H1 (cell line): ENCODE data around the gene CXCL16. TPM values are rescaled to one million over a fixed set of nuclear protein-coding genes. Genes with fewer than 3 reads are reported as not detected.

Experiments used
- CTCF ChIA-PET: fragments of 300-600 bp; sonication (Branson Sonifier 250); formaldehyde crosslinking; loops from one replicate; lab custom pipeline; 2021; ENCODE audit not compliant: partially characterized antibody; lab: Charles Lee
- POLR2A ChIA-PET: fragments of 300-600 bp; sonication (Branson Sonifier 250); formaldehyde crosslinking; loops from one replicate; lab custom pipeline; 2021; ENCODE audit warnings: inconsistent platforms; ENCODE audit not compliant: partially characterized antibody; lab: Charles Lee
- DNase-seq, 2 experiments: peaks; one replicate each; pipeline versions ENCODE4 v3.0.0 to v3.0.0-alpha.2; 2010 to 2022; ENCODE audit warnings: low spot score in 2 of 2, low read depth in 1 of 2, mixed read lengths in 1 of 2
- FAIRE-seq: peaks from 2 replicates; lab custom pipeline; 2011; peaks lifted over from hg19 to GRCh38; lab: Jason Lieb, UNC
- H2AFZ ChIP-seq: 2 replicates; pipeline ENCODE4 v1.8.1; 2012; ENCODE audit warnings: low read length, inconsistent platforms
- H2AK5ac ChIP-seq: 2 replicates; pipeline ENCODE4 v1.6.1; 2013; ENCODE audit warnings: low read depth, low read length
- H2BK120ac ChIP-seq: replicated peaks from 2 replicates; pipeline ENCODE3; 2013; ENCODE audit warnings: low read depth, low read length, inconsistent platforms
- H2BK12ac ChIP-seq: 2 replicates; pipeline ENCODE4 v1.6.1; 2013; ENCODE audit warnings: low read depth, low read length
- H2BK15ac ChIP-seq: 2 replicates; pipeline ENCODE4 v1.6.1; 2013; ENCODE audit warnings: low read length
- H2BK20ac ChIP-seq: 2 replicates; pipeline ENCODE4 v1.6.1; 2013; ENCODE audit warnings: low read length
- H2BK5ac ChIP-seq: 2 replicates; pipeline ENCODE4 v1.6.1; 2013; ENCODE audit warnings: low read depth, low read length
- H3K14ac ChIP-seq: 2 replicates; pipeline ENCODE4 v1.6.1; 2013; ENCODE audit warnings: inconsistent platforms; ENCODE audit not compliant: insufficient read length
- H3K18ac ChIP-seq: 2 replicates; pipeline ENCODE4 v1.6.1; 2013; ENCODE audit warnings: low read length; ENCODE audit errors: extremely low read depth
- H3K23ac ChIP-seq: 2 replicates; pipeline ENCODE4 v1.6.1; 2013; ENCODE audit warnings: inconsistent platforms; ENCODE audit not compliant: insufficient read length
- H3K23me2 ChIP-seq: 2 replicates; pipeline ENCODE4 v1.6.1; 2013; ENCODE audit warnings: low read depth, low read length
- H3K27ac ChIP-seq: 2 replicates; pipeline ENCODE4 v1.6.1; 2011; ENCODE audit warnings: low read depth, low read length, inconsistent platforms
- H3K27me3 ChIP-seq, 4 experiments: replicated peaks in 1 of 4; 1 replicate in 1 of 4; 2 replicates in 3 of 4; pipeline versions ENCODE4 v1.6.1 to v1.8.1; 2011 to 2013; ENCODE audit warnings: low read length in 3 of 4, mild to moderate bottlenecking in 3 of 4, inconsistent platforms in 2 of 4, mixed read lengths in 2 of 4, moderate library complexity in 1 of 4; ENCODE audit not compliant: control insufficient read depth in 3 of 4, insufficient read depth in 3 of 4; ENCODE audit errors: extremely low read depth in 1 of 4
- H3K36me3 ChIP-seq, 4 experiments: 2 replicates each; pipeline versions ENCODE4 v1.6.1 to v1.8.1; 2011 to 2013; ENCODE audit warnings: mild to moderate bottlenecking in 4 of 4, low read length in 3 of 4, moderate library complexity in 2 of 4, control low read depth in 1 of 4, inconsistent platforms in 1 of 4; ENCODE audit not compliant: insufficient read depth in 4 of 4, control insufficient read depth in 2 of 4
- H3K4ac ChIP-seq: replicated peaks from 2 replicates; pipeline ENCODE3; 2013; ENCODE audit warnings: low read length, low read depth, mixed read lengths, inconsistent platforms; ENCODE audit not compliant: insufficient read length
- H3K4me1 ChIP-seq, 4 experiments: replicated peaks in 1 of 4; 1 replicate in 1 of 4; 2 replicates in 3 of 4; pipeline versions ENCODE4 v1.6.1 to v1.8.1; 2011 to 2013; ENCODE audit warnings: low read length in 3 of 4, inconsistent platforms in 2 of 4, mixed read lengths in 1 of 4; ENCODE audit not compliant: insufficient read depth in 4 of 4, control insufficient read depth in 3 of 4
- H3K4me2 ChIP-seq, 2 experiments: 2 replicates each; pipeline versions ENCODE4 v1.6.1 to v1.8.1; 2011 to 2013; ENCODE audit warnings: low read depth in 2 of 2, low read length in 2 of 2, control low read depth in 1 of 2, inconsistent platforms in 1 of 2, mild to moderate bottlenecking in 1 of 2; ENCODE audit not compliant: insufficient read depth in 1 of 2
- H3K4me3 ChIP-seq, 4 experiments: fragments of 200-600, 300-600 bp in 1 of 4; sonication (generic), shearing (Covaris generic), sonication (Bioruptor Twin) in 1 of 4; 2 replicates each; pipeline versions ENCODE4 v1.5.1 to v1.8.1; 2011 to 2016; ENCODE audit warnings: low read length in 4 of 4, low read depth in 3 of 4, control low read depth in 2 of 4, inconsistent platforms in 2 of 4, mild to moderate bottlenecking in 2 of 4, mixed read lengths in 1 of 4, moderate library complexity in 1 of 4; ENCODE audit not compliant: insufficient read depth in 2 of 4; ENCODE audit errors: extremely low read depth in 1 of 4
- H3K56ac ChIP-seq: replicated peaks from 2 replicates; pipeline ENCODE3; 2013; ENCODE audit warnings: low read depth, mild to moderate bottlenecking, mixed read lengths, low read length, inconsistent platforms; ENCODE audit not compliant: insufficient read length
- H3K79me1 ChIP-seq: 2 replicates; pipeline ENCODE4 v1.6.1; 2013; ENCODE audit warnings: low read depth, low read length, control low read depth
- H3K79me2 ChIP-seq, 2 experiments: 2 replicates each; pipeline versions ENCODE4 v1.6.1 to v1.8.1; 2012 to 2013; ENCODE audit warnings: low read length in 2 of 2, mild to moderate bottlenecking in 2 of 2, inconsistent platforms in 1 of 2; ENCODE audit not compliant: insufficient read depth in 2 of 2, control insufficient read depth in 1 of 2
- H3K9ac ChIP-seq, 4 experiments: replicated peaks in 1 of 4; 1 replicate in 1 of 4; 2 replicates in 3 of 4; pipeline versions ENCODE4 v1.6.1 to v1.8.1; 2011 to 2013; ENCODE audit warnings: low read depth in 3 of 4, low read length in 3 of 4, control low read depth in 2 of 4, mild to moderate bottlenecking in 2 of 4, moderate library complexity in 2 of 4, inconsistent platforms in 1 of 4; ENCODE audit errors: extremely low read depth in 1 of 4
- H3K9me3 ChIP-seq, 2 experiments: 2 replicates each; pipeline versions ENCODE4 v1.6.1 to v1.8.1; 2012 to 2013; ENCODE audit warnings: mild to moderate bottlenecking in 2 of 2, moderate library complexity in 2 of 2, control low read depth in 1 of 2, inconsistent platforms in 1 of 2, low read depth in 1 of 2, low read length in 1 of 2, mixed read lengths in 1 of 2; ENCODE audit not compliant: insufficient read depth in 2 of 2
- H4K20me1 ChIP-seq, 2 experiments: replicated peaks in 1 of 2; 2 replicates each; pipeline versions ENCODE3 to v1.8.1; 2011 to 2013; ENCODE audit warnings: inconsistent platforms in 2 of 2, low read length in 2 of 2, mild to moderate bottlenecking in 1 of 2; ENCODE audit not compliant: insufficient read depth in 2 of 2, control insufficient read depth in 1 of 2
- H4K5ac ChIP-seq: 2 replicates; pipeline ENCODE4 v1.6.1; 2013; ENCODE audit warnings: low read length, low read depth, mixed read lengths, inconsistent platforms; ENCODE audit not compliant: insufficient read length
- H4K8ac ChIP-seq: 2 replicates; pipeline ENCODE4 v1.8.0; 2013; ENCODE audit warnings: mild to moderate bottlenecking, moderate library complexity, low read length, inconsistent platforms; ENCODE audit not compliant: insufficient read depth; ENCODE audit errors: extremely low read depth
- H4K91ac ChIP-seq: replicated peaks from 2 replicates; pipeline ENCODE3; 2013; ENCODE audit warnings: low read length, mixed read lengths, inconsistent platforms; ENCODE audit not compliant: insufficient read length
- BACH1 ChIP-seq: IDR thresholded peaks from 2 replicates; pipeline ENCODE4 v1.6.1; 2012; ENCODE audit warnings: low read length, improper control_type of control experiment
- BCL11A ChIP-seq, 2 experiments: IDR thresholded peaks; one replicate each; pipeline ENCODE4 v1.6.1; 2011; ENCODE audit warnings: low read depth in 2 of 2, low read length in 2 of 2, mild to moderate bottlenecking in 2 of 2
- CBX5 ChIP-seq: fragments of 300-800, 300-1000 bp; sonication (generic); IDR thresholded peaks from 2 replicates; pipeline ENCODE4 v1.7.1; 2016; ENCODE audit warnings: antibody characterized with exemption, low read length, low read depth
- GTF2F1 ChIP-seq: IDR thresholded peaks from 2 replicates; pipeline ENCODE4 v1.6.1; 2012; ENCODE audit warnings: low read depth, low read length, improper control_type of control experiment, borderline replicate concordance
- JUN ChIP-seq: IDR thresholded peaks from 2 replicates; pipeline ENCODE4 v1.6.1; 2011; ENCODE audit warnings: low read depth, mild to moderate bottlenecking, improper control_type of control experiment, low read length
- MAFK ChIP-seq: IDR thresholded peaks from 2 replicates; pipeline ENCODE4 v1.6.1; 2012; ENCODE audit warnings: low read depth, mild to moderate bottlenecking, improper control_type of control experiment, low read length
- SIN3A ChIP-seq, 2 experiments: IDR thresholded peaks in 1 of 2; conservative IDR thresholded peaks in 1 of 2; 2 replicates each; pipeline ENCODE4 v1.6.1; 2011 to 2012; ENCODE audit warnings: low read length in 2 of 2, improper control_type of control experiment in 1 of 2, low read depth in 1 of 2, mild to moderate bottlenecking in 1 of 2
- SP2 ChIP-seq: IDR thresholded peaks from 2 replicates; pipeline ENCODE4 v1.6.1; 2012; ENCODE audit warnings: mild to moderate bottlenecking, low read length, inconsistent platforms
- SRF ChIP-seq: IDR thresholded peaks from 2 replicates; pipeline ENCODE4 v1.6.1; 2011; ENCODE audit warnings: mild to moderate bottlenecking, low read depth, low read length, moderate library complexity
- SUZ12 ChIP-seq: fragments of 200-600 bp; sonication (generic); IDR thresholded peaks from 2 replicates; pipeline ENCODE4 v1.6.1; 2012; ENCODE audit warnings: mild to moderate bottlenecking, inconsistent platforms, low read length, moderate library complexity, mixed read lengths
- WGBS, 2 experiments: shearing (Covaris generic) in 1 of 2; methylation state at CpG; one replicate each; pipeline versions ENCODE4 v1.1.6 to v1.1.7; 2013 to 2015; ENCODE audit warnings: low lambda C conversion rate in 2 of 2, mixed read lengths in 2 of 2, inconsistent platforms in 1 of 2, low coverage in 1 of 2, missing lambda C conversion rate in 1 of 2; ENCODE audit not compliant: insufficient replicate concordance in 2 of 2, insufficient coverage in 1 of 2, insufficient read length in 1 of 2; ENCODE audit errors: extremely low coverage in 1 of 2, missing lambda C conversion rate in 1 of 2; 5-methylcytosine and 5-hydroxymethylcytosine counted together
- polyA plus RNA-seq, 7 experiments: library from polyadenylated mRNA; depleted of rRNA in 3 of 7; stranded (reverse) in 5 of 7; unstranded in 2 of 7; fragments of >200 nt in 5 of 7; fragments of 200-250 nt in 2 of 7; gene quantifications; 1 replicate in 5 of 7; 2 replicates in 1 of 7; 4 replicates in 1 of 7; pipeline versions ENCODE4 v1.2.1 to v1.2.3, GENCODE V29; 2011 to 2013; ENCODE audit warnings: missing spikeins in 2 of 7, mixed read lengths in 2 of 7
- total RNA-seq: library from RNA; stranded (reverse); fragmentation: NEBNext Ultra II Directional; extraction: Animal tissue kit (Norgen Biotek cat#: 25700); gene quantifications from 2 replicates; pipeline ENCODE4 v1.2.1, GENCODE V29; 2021
- TF ChIP-seq, protein P1 (sequence below): IDR thresholded peaks from 2 replicates; pipeline ENCODE4 v1.6.1; 2012; ENCODE audit warnings: inconsistent platforms
- TF ChIP-seq, protein P2 (sequence below): IDR thresholded peaks from 2 replicates; pipeline ENCODE4 v1.6.1; 2011; ENCODE audit warnings: low read depth, mild to moderate bottlenecking, low read length; ENCODE audit not compliant: insufficient read depth

The CXCL16 gene
- total and polyA plus RNA-seq, 2 of the 8 experiments (the other 6 are each of a cell fraction or from before 2014, with no cell fraction given) = 3.5 to 4.8 TPM

GRCh38 chr17:4747847-4748246, 8.1 kb upstream of the CXCL16 start:
- Histone ChIP-seq H4K20me1 (no peaks in the 10 kb centered on the region), H2BK5ac (no peak overlapping the region), H2BK20ac (no peak overlapping the region), H2BK15ac (no peak overlapping the region), H4K91ac (no peak overlapping the region), H3K14ac (no peak overlapping the region), H2BK12ac (no peak overlapping the region), H3K27me3 (peaks cover 0 to 9% (median 5%) of the 10 kb centered on the region in 4 experiments; a peak in 4 of 7 replicates), H3K4me3 (no peak overlapping the region), H4K8ac (no peak overlapping the region), H3K56ac (no peak overlapping the region), H3K23ac (no peak overlapping the region), H3K79me1 (no peaks in the 10 kb centered on the region), H2AK5ac (no peak overlapping the region), H4K5ac (no peak overlapping the region), H3K4ac (no peak overlapping the region), H3K18ac (no peak overlapping the region), H3K27ac (no peak overlapping the region), H3K4me2 (no peak overlapping the region), H3K79me2 (no peaks in the 10 kb centered on the region), H3K36me3 (no peaks in the 10 kb centered on the region), H3K9me3 (no peaks in the 10 kb centered on the region), H3K23me2 (peaks cover 7% of the 10 kb centered on the region; the same call in 1 of the 2 replicates), H3K4me1 (peaks cover 0 to 3% (median under 1%) of the 10 kb centered on the region in 4 experiments; a peak in 3 of 7 replicates), H2AFZ (no peak overlapping the region), H3K9ac (no peak overlapping the region), H2BK120ac (no peak overlapping the region)
- POLR2A ChIA-PET = interaction anchor here (0.6 to 1.6 kb wide), 2 partner anchors 31 to 43 kb away, joined by 3 to 8 read pairs; partner anchors contain the start of gene PELP1
- TF ChIP-seq CBX5 (no peak), SUZ12 (no peak), GTF2F1 (no peak), JUN (no peak), SRF (no peak), SP2 (no peak), MAFK (no peak), SIN3A (conservative IDR thresholded peaks at IDR 0.05 in 1 of 2, IDR thresholded peaks at IDR 0.05 in 1 of 2; ENCODE audit: low read depth in 1 of 2, low read length in 2 of 2) (no peak), BACH1 (no peak), BCL11A (IDR thresholded peaks at IDR 0.05; ENCODE audit: low read depth in 2 of 2, low read length in 2 of 2) (no peak)
- TF ChIP-seq, protein P1, sequence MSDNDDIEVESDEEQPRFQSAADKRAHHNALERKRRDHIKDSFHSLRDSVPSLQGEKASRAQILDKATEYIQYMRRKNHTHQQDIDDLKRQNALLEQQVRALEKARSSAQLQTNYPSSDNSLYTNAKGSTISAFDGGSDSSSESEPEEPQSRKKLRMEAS = no peak
- TF ChIP-seq, protein P2, sequence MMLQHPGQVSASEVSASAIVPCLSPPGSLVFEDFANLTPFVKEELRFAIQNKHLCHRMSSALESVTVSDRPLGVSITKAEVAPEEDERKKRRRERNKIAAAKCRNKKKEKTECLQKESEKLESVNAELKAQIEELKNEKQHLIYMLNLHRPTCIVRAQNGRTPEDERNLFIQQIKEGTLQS = no peak
- FAIRE-seq (no peak), DNase-seq (no peak)
- CTCF ChIA-PET = interaction anchor here (0.7 to 1.3 kb wide), 3 partner anchors 39 to 134 kb away, joined by 3 to 7 read pairs (median 3); no protein-coding TSS in a partner anchor
- WGBS, 2 experiments = 93% methylated on average over 5 of the region's 5 CpGs; no CpG with 5 or more reads in 1 of the 2 experiments
